Epidermal melanocyte (primary cell): Measurements from ENCODE around the gene BEST1.

ENCODE experiments used
- DNase-seq: peaks from one replicate; pipeline ENCODE4 v3.0.0; 2011; ENCODE audit warnings: low spot score; ENCODE audit not compliant: insufficient read length

The BEST1 gene

GRCh38 chr11:61950035-61950547, at the start of gene BEST1:
Gene BEST1 (plus strand): TSS chr11:61950351. CDS start chr11:61951807, 1,456 bp downstream.
- peak; percentile 66 for DNase-seq

- no peak for DNase-seq
These were observed 48.8 kb upstream of the BEST1 start for GRCh38 chr11:61901397-61901796.

- no peak for DNase-seq
These were observed 47.8 kb upstream of the BEST1 start for GRCh38 chr11:61902313-61902712.

GRCh38 chr11:61903845-61904244, 46.3 kb upstream of the BEST1 start:
- no peak for DNase-seq

- DNase-seq: no peak
These were observed 45.6 kb upstream of the BEST1 start for GRCh38 chr11:61904539-61905048.

GRCh38 chr11:61905067-61905696, 45.0 kb upstream of the BEST1 start:
- DNase-seq: no peak

GRCh38 chr11:61905801-61906521, 44.2 kb upstream of the BEST1 start:
- DNase-seq: no peak

- no peak for DNase-seq
These were observed 43.6 kb upstream of the BEST1 start for GRCh38 chr11:61906522-61906909.

- no peak for DNase-seq
These were observed 42.9 kb upstream of the BEST1 start for GRCh38 chr11:61907282-61907681.

GRCh38 chr11:61907871-61908729, 42.1 kb upstream of the BEST1 start:
- no peak for DNase-seq

- DNase-seq: no peak
These were observed 41.3 kb upstream of the BEST1 start for GRCh38 chr11:61908730-61909316.

GRCh38 chr11:61910187-61911127, 39.7 kb upstream of the BEST1 start:
- DNase-seq: no peak

- DNase-seq: no peak
These were observed 38.9 kb upstream of the BEST1 start for GRCh38 chr11:61911128-61911700.

- peak; percentile 14 for DNase-seq
These were observed 38.2 kb upstream of the BEST1 start for GRCh38 chr11:61911701-61912529.

- DNase-seq: peak; percentile 10
These were observed 37.6 kb upstream of the BEST1 start for GRCh38 chr11:61912530-61912898.

- no peak for DNase-seq
These were observed 37.0 kb upstream of the BEST1 start for GRCh38 chr11:61912991-61913698.

- no peak for DNase-seq
These were observed 36.3 kb upstream of the BEST1 start for GRCh38 chr11:61913699-61914395.
